ENCODE data around the gene PRELID3B.

Gene PRELID3B

DNA sequence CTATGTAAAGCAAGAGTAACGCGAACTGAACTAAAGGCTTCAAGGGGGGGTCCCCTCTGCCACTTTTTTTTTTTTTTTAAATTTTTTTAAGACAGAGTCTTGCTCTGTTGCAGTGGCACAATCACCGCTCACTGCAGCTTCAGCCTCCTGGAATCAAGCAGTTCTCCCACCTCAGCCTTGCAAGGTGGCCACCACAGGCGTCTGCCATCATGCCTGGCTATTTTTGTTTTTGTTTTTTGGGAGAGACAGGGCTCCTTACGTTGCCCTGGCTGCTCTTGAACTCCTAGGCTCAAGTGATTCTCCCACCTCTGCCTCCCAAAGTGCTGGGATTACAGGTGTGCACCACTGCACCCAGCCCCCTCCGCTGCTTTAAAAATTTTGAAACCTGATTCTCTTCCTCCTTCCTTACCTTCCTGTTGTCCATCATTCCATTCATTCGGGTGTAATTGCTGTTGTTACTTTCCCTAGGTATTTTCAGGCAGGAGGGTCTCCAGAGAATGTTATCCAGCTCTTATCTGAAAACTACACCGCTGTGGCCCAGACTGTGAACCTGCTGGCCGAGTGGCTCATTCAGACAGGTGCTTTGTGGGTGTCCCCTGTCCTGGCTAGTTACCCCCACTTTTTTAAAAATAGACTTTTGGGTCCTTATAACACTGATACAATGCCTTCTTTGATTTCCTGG, 56.2 kb downstream of the PRELID3B start:
- Histone ChIP-seq H3K4me3 (replicated peaks; ENCODE audit: insufficient read depth, low read length) (no peak overlapping the region), H3K27me3 (ENCODE audit: insufficient read depth, poor library complexity, severe bottlenecking) (no peaks in the 10 kb centered on the region), H3K27ac (replicated peaks) (no peak overlapping the region)
- DNase-seq (ENCODE audit: low read depth in 1 of 2, low spot score in 1 of 2), result no peak
- TF ChIP-seq POLR2AphosphoS5 (IDR thresholded peaks at IDR 0.05; ENCODE audit: low read depth) (no peak), SPI1 (IDR thresholded peaks at IDR 0.05; ENCODE audit: borderline replicate concordance, low read depth) (no peak)
- TF ChIP-seq, protein P1, sequence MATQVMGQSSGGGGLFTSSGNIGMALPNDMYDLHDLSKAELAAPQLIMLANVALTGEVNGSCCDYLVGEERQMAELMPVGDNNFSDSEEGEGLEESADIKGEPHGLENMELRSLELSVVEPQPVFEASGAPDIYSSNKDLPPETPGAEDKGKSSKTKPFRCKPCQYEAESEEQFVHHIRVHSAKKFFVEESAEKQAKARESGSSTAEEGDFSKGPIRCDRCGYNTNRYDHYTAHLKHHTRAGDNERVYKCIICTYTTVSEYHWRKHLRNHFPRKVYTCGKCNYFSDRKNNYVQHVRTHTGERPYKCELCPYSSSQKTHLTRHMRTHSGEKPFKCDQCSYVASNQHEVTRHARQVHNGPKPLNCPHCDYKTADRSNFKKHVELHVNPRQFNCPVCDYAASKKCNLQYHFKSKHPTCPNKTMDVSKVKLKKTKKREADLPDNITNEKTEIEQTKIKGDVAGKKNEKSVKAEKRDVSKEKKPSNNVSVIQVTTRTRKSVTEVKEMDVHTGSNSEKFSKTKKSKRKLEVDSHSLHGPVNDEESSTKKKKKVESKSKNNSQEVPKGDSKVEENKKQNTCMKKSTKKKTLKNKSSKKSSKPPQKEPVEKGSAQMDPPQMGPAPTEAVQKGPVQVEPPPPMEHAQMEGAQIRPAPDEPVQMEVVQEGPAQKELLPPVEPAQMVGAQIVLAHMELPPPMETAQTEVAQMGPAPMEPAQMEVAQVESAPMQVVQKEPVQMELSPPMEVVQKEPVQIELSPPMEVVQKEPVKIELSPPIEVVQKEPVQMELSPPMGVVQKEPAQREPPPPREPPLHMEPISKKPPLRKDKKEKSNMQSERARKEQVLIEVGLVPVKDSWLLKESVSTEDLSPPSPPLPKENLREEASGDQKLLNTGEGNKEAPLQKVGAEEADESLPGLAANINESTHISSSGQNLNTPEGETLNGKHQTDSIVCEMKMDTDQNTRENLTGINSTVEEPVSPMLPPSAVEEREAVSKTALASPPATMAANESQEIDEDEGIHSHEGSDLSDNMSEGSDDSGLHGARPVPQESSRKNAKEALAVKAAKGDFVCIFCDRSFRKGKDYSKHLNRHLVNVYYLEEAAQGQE (IDR thresholded peaks at IDR 0.05; ENCODE audit: insufficient replicate concordance, low read depth), result no peak
- TF ChIP-seq, protein P2, sequence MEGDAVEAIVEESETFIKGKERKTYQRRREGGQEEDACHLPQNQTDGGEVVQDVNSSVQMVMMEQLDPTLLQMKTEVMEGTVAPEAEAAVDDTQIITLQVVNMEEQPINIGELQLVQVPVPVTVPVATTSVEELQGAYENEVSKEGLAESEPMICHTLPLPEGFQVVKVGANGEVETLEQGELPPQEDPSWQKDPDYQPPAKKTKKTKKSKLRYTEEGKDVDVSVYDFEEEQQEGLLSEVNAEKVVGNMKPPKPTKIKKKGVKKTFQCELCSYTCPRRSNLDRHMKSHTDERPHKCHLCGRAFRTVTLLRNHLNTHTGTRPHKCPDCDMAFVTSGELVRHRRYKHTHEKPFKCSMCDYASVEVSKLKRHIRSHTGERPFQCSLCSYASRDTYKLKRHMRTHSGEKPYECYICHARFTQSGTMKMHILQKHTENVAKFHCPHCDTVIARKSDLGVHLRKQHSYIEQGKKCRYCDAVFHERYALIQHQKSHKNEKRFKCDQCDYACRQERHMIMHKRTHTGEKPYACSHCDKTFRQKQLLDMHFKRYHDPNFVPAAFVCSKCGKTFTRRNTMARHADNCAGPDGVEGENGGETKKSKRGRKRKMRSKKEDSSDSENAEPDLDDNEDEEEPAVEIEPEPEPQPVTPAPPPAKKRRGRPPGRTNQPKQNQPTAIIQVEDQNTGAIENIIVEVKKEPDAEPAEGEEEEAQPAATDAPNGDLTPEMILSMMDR (IDR thresholded peaks at IDR 0.05; ENCODE audit: insufficient read depth, low read length), result no peak

DNA sequence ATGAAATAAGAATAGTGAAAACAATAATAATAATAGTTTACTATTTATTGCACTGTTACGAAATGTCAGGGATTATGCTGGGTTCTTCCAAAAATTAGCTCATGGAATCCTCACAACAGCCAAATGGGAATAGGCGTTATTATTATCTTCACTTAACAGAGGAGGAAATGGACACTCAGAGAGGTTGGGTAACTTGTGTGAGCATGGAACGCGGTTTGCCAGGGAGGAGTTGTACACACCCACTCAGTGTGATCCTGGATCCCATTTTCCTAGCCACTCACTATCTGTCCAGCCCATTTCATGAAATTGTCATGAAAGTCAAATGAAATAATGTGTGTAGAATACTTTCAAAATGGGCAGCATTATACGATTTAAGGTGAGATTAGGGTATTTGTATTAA, 56.9 kb downstream of the PRELID3B start:
- Histone ChIP-seq H3K27me3 (ENCODE audit: insufficient read depth, poor library complexity, severe bottlenecking) (no peaks in the 10 kb centered on the region), H3K27ac (replicated peaks) (no peak overlapping the region), H3K4me3 (replicated peaks; ENCODE audit: insufficient read depth, low read length) (no peak overlapping the region)
- TF ChIP-seq, protein P1 (IDR thresholded peaks at IDR 0.05; ENCODE audit: insufficient replicate concordance, low read depth), result no peak
- TF ChIP-seq SPI1 (IDR thresholded peaks at IDR 0.05; ENCODE audit: borderline replicate concordance, low read depth), result no peak
- TF ChIP-seq, protein P2 (IDR thresholded peaks at IDR 0.05; ENCODE audit: insufficient read depth, low read length), result no peak
- no peak for TF ChIP-seq GABPA (IDR thresholded peaks at IDR 0.05; ENCODE audit: low read depth)
- TF ChIP-seq POLR2AphosphoS5 (IDR thresholded peaks at IDR 0.05; ENCODE audit: low read depth), result no peak
- DNase-seq (ENCODE audit: low read depth in 1 of 2, low spot score in 1 of 2), result no peak

DNA sequence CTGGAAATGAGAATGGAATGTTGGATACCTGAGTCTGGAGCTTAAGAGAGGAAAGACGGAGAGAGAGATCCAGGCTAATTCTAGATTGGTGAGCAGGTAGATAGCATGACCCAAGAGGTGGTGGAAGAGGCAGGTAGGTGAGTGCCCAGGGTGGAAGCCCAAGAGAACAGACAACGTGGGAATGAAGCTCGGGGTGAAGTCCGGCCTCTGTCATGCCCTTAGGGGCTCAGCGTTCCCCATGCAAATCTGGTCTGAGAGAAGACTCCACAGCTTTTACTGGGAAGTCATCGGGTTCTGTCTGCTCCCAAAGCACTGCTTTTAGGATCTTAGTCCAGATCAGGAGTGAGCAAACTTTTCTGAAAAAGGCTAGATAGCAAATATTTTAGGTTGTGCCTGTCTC, 57.9 kb downstream of the PRELID3B start:
- DNase-seq (ENCODE audit: low read depth in 1 of 2, low spot score in 1 of 2), result no peak
- TF ChIP-seq POLR2AphosphoS5 (IDR thresholded peaks at IDR 0.05; ENCODE audit: low read depth), result no peak
- TF ChIP-seq, protein P1 (IDR thresholded peaks at IDR 0.05; ENCODE audit: insufficient replicate concordance, low read depth), result no peak
- TF ChIP-seq SPI1 (IDR thresholded peaks at IDR 0.05; ENCODE audit: borderline replicate concordance, low read depth), result no peak
- TF ChIP-seq GABPA (IDR thresholded peaks at IDR 0.05; ENCODE audit: low read depth), result no peak
- TF ChIP-seq, protein P2 (IDR thresholded peaks at IDR 0.05; ENCODE audit: insufficient read depth, low read length), result no peak
- H3K27ac ChIP-seq (replicated peaks), result no peak overlapping the region
- no peaks in the 10 kb centered on the region for H3K27me3 ChIP-seq (ENCODE audit: insufficient read depth, poor library complexity, severe bottlenecking)
- H3K4me3 ChIP-seq (replicated peaks; ENCODE audit: insufficient read depth, low read length), result no peak overlapping the region

All from HL-60 (cell line).